GM21786 (cell line): ENCODE measurements around the gene FRAS1.
"Not testable (repeated sequence)": the region's sequence is repeated elsewhere in the genome, so short reads cannot be mapped to it uniquely, and the experiment has no call there.

Source experiments
- ATAC-seq: cut with Tn5 transposase; IDR thresholded peaks from one replicate; pipeline ENCODE4 v1.9.1; 2021; ENCODE audit not compliant: unreplicated experiment

Gene FRAS1

DNA sequence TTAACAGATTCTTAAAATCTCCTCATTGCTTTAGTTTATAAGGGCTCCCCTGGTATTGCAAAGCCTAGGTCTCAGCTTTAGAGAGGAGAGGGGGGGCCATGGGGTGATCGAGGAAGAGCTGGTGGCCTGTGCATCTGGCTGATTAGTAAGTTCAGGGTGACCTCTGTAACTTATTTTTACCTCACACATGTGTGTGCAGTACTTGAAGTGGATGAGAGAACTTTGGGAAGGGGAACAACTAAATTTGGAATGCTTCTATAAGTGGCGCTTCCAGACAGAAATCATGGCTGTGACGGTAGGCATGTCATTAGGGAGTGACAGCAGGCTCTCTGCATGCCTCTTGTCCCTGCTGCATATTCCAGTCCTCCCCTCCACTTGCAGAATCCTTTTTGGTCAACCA is 41.9 kb downstream of the FRAS1 start:
- ATAC-seq: no peak

DNA sequence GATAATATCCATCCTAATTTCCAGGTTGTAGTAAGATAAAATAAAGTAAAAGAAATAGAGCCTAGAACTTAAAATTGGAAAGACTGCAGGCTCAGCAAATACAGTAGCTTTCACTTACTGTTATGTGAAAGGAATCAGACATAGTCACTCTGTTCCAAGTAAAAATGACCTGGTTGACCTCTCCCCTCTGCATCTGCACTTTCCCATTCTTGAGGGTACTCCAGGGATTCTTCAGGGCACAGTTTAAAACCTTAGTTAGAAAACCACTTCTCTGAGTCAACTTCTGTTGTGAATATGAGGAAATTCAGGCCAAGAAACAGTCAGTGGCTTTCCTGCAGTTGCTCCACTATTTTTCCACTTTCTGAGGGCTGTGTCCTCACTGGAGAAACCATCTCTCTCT is 42.9 kb downstream of the FRAS1 start:
- ATAC-seq: no peak

DNA sequence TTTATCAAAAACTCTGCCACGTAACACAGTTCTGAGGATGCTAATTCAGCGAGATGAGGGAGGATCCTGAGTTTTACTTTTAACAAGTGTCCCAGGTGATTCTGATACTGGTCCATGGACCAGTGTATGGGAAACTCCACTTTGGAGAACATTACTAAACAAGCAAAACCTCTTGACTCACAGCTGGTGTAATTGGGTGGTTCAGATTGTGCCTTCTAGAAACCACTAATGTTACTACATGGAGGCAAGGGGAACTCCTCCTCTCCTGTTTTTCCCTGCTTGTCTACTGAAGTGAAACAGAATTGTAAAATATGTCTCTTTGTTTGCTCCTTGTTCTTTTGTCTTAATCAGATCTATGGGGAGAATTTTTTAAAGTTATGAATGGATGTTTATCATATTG is 62.6 kb downstream of the FRAS1 start:
- no peak for ATAC-seq

DNA sequence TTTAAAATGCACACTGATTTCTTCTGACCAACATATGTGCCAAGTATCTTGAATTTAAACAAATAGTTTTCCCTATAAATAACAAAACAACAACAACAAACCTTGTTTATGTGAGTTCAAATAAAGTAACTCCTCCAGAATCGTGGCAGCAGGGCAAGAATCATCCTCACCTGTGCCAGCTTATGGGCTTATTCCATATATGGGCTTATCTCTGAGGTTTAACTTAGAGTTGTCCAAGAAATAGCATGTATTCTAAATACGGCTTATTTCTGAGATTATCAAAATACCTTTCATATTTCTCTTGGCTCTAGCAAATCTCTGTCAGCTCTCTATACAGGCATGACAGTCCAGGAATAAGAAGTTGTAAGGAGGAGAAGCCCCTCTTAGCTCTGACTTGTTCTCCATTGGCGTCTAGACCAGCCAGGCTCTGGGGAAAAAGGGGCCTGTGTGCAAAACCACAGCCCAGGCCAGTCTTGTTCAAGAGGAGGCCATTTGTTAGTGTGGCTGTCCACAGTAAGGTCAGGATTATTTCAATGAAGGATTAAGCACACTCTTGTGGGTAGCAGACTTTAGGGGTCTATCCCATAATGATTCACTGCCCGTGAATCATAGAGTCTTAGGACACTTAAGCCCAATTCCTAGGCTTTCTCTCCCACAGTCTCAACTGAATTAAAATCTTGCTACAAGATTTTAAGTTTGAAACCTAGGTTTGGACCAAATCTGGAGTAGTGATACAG is 63.2 kb downstream of the FRAS1 start:
- ATAC-seq: no peak

DNA sequence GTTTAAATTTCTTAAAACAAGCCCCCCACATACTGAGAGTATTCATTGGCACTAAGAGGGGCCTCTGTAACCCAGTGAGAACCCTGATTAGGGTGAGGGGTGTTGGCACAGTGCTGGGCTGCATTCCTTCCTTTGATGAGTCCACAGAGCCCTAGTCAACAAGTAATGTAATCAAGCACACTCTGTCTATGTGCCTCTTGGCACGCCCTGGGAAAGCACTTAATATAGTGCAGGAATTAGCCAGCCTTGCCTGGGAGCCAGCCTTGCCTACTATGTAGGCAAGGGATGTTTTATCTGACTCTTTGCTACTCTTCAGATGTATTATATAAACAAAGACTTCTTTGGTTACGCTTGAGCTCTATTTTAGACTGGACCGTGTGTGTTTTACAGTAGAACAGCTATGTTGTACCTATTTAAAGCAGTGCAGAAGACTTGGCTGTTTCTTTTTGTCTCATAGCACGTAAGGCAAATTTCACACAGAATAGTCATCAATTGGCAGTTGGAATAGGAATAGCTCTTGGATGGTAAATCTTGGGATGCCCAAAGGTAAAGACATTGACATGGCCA is 64.3 kb downstream of the FRAS1 start:
- no peak for ATAC-seq

DNA sequence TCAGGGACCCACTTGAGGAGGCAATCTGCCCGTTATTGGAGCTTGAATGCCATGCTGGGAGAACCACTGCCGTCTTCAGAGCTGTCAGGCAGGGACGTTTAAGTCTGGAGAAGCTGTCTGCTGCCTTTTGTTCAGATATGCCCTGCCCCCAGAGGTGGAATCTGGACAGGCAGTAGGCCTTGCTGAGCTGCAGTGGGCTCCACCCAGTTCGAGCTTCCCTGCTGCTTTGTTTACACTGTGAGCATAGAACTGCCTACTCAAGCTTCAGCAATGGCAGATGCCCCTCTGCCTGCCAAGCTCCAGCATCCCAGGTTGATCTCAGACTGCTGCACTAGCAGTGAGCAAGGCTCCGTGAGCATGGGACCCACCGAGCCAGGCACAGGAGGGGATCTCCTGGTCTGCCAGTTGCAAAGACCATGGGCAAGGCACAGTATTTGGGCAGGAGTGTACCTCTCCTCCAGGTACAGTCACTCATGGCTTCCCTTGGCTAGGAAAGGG is 68.8 kb downstream of the FRAS1 start:
- not testable (repeated sequence) for ATAC-seq

DNA sequence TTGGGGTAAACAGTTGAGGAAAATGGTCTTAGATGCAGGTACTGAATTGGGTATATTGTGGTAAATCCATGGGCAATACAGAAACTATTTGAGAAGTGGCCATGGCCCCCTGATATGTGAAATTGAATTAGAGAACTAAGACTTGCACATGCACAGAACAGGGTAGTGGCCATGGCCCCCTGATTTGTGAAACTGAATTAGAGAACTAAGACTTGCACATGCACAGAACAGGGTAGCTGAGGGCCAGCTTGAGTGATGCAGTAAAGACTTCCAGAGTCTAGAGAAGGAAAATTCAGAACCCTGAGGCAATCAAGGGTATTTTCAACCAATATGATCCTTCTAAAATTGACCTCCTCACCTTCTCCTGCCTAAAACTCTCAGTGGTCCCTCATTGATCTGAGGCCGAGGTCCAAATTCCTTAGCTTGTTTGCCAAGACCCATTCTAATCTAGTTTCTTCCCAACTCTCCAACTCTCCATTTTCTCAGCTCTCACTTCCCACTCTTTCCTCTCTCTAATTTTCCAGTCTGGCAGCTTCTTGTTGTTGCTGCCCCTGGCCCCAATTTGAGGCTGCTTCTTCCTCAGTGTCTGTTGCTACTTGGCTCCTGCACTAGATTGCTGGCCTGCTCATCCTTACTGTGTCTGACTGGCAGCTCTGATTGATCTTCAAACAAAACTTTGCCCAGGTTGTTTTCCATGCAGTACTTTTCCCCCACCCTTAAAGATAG is 72.4 kb downstream of the FRAS1 start:
- no peak for ATAC-seq

DNA sequence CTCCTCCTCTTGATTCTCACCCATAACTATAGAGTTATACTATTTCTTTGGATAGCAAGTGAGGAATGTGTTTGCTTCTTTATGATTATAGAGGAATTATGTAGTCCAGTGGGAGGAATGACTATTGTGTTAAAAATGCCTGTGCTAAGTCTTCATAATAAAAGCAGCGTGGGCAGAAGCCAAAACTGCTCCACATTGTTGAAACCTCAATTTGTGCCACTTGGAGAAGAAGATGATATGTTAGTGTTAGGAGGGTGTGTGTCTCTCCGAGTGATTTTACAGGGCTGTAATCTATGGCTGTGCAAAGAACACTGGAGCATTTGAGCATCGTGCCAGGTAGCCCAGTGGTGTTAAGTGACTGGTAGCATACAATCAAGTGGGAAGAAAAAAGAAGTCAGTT is 74.3 kb downstream of the FRAS1 start:
- no peak for ATAC-seq

DNA sequence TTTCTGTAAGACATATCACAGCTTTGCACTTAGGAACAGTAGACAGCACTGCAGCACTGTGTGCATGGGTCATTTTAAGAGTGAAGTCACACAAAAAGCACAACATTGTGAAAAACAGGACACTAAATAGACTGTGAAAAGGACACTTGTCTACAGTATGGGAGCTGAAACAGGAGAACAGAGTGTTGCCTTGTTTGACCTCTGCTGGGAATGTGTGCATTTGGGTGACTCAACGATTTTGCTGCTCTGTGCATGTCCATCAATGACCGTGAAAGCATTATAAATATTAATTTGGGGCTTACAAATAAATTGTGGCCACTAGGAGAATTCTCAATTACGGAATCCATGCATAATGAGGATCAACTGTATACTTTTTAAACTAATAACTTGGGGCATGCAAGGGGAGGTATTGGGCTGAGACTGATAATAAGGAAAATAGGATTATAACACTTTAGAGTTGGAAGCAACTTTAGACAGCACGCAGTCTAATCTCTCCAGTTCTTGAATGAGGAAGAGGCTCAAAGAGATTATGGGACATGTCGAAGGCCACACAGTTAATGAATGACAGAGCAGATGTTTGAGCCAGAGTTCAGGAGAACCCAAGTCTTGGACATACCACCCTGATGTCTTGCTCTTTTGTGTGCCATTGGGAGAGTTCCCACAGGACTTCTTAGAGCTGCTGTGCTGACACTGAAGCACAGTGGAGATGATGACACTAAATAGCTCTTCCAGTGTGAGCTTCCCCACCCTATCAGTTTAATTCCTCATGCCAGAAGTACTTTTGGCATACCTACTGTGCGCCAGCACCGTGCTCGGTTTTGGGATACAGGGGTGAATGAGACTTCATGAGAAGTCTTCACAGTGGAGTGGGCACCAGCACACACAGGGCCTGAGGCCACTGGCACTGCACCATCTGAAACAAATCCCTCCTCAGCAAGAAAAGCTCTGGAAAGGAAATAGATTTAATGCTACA is 79.3 kb downstream of the FRAS1 start:
- no peak for ATAC-seq

DNA sequence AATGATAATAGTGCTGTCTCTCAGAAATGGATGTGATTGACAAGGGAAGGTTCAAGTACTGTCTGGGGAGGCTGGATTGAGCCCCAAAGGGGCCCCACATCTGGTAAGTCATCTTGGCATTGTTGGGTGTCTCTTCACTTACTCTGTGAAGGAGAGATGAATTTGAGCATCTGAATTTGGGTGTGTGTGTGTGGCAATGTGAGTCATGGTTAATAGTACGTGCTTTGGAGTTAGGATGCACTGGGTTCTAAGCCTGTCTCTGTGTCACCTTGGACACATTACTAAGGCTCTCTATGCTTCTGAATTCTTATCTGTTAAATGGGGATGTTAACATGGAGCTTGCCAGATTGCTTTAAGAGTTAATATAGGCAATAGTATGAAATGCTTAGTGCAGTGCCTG is 80.4 kb downstream of the FRAS1 start:
- no peak for ATAC-seq

DNA sequence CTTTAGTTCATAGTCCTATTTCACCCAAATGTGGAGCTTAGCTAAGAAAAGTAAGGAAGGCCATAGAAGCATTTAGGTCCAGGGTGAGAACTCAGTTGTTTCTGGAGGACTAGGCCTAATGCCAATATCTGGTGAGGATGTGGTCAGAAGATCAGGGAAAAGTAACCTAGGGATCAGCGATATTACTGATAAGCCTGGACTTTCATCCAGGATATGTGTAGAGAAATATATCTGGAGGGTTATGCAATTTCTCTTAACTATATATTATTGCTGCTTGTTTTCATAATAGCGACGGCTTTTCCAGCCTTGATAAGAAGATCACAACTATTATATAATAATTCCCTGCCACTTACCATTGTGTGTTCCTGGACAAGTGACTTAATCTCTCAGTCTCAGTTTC is 81.1 kb downstream of the FRAS1 start:
- no peak for ATAC-seq

DNA sequence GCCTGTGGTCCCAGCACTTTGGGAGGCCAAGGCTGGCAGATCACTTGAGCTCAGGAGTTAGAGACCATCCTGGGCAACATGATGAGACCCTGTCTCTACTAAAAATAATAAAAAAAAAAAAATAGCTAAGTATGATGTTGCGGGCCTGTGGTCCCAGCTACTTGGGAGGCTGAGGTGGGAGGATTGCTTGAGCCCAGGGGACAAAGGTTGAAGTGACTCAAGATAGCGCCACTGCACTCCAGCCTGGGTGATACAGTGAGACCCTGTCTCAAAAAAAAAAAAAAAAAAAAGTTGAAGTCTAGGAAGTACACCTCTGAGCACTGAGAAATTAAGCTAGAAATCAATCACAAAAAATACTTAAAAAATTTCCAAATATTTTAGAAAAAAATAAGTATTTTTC is 86.5 kb downstream of the FRAS1 start:
- ATAC-seq: no peak

DNA sequence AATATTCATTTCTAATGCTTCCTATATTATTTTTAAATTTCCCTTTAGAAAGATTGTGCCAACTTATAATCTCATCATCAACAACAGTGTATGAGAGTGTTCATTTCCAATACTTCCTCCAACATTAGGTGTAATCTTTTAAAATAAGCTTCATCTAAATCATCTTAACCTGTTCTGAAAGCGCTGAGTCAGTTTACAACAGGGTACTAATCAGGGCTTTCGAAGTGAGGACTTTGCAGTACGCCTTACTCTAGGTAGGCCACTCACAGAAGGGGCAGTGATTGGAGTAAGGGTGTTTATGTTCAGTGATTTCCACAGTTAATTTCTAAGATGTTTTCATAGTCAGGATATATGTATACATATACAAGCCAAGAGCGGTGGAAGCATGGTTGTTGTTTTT is 87.9 kb downstream of the FRAS1 start:
- no peak for ATAC-seq

DNA sequence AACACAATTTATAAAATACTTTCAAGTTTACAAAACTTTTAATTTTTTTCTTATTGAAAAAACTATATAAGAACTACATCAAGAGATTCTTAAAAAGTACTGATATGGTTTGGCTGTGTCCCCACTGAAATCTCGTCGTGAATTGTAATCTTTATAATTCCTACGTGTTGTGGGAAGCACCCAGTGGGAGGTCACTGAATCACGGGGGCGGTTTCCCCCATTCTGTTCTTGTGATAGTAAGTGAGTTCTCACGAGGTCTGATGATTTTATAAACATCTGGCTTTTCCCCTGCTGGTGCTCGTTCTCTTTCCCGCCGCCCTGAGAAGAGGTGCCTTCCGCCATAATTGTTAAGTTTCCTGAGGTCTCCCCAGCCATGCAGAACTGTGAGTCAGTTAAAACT is 88.5 kb downstream of the FRAS1 start:
- ATAC-seq: no peak

DNA sequence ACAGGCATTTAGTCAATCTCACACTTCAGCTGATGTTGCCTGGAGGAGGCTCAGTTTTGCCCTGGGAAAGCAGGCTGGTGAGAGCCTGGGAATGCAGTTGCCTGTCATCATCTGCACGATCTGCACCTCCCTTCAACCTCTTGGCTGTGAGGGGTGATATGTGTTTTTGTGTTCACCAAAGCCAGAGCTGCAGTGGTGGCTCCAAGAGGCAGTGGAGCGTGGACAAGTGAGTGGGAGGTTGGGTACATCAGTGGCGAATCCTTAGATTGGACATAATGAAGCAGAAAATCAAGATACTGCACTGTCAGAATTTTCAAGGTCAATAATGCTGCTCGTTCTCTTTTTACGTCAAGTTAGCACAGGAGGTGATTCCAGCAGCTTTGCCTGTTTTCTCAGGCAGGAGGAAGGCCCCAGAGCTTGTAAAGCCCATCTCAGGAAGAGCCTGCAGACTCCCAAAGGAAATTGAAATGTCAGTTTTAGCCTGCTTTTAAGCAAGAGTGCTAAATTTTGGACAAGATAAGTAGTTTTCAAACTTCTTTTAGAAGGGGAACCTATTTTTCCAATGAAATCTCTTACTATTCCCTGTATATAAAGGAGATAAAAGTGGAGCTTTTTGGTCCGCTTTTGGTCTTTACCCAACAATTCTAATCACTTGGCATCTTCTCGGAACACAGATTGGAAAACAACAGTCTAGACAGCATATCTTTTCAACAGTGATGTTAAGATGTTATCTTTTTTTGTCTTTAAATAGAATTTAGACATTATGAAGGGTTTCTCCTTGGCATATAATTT is 92.8 kb downstream of the FRAS1 start:
- no peak for ATAC-seq

DNA sequence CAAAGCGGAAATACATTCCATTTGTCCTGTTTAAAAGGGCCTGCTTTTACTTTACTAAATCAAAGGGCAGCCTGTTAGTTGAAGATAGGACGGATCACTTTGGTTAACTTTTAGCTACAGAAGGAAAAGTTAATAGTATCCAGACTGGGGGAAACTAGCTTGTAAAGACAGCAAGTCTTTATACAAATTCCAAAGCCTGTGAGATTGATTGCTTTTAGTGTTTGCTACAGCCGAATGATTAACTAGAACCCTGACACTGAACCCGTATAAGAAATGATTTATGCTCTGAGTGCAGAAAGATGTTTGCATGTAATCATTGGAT is 93.4 kb downstream of the FRAS1 start:
- no peak for ATAC-seq

DNA sequence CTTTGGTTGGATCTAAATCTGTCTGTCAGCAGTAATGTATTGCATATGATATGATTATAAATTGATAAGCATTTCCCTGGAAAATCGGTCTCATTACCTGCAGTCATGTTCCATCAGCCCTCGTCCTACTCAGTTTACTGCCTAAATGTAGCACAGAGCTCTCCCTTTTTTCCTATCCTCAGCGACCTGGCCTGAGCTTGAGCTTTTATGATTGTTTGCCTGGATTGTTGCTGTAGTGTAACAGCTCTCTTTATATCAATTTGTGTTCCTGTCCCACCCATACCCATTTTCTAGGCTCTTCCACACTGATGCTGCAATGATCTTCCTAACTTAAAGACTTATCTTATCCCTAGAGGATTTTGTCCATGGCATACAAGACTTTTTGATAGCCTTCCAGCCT is 95.7 kb downstream of the FRAS1 start:
- ATAC-seq: no peak

DNA sequence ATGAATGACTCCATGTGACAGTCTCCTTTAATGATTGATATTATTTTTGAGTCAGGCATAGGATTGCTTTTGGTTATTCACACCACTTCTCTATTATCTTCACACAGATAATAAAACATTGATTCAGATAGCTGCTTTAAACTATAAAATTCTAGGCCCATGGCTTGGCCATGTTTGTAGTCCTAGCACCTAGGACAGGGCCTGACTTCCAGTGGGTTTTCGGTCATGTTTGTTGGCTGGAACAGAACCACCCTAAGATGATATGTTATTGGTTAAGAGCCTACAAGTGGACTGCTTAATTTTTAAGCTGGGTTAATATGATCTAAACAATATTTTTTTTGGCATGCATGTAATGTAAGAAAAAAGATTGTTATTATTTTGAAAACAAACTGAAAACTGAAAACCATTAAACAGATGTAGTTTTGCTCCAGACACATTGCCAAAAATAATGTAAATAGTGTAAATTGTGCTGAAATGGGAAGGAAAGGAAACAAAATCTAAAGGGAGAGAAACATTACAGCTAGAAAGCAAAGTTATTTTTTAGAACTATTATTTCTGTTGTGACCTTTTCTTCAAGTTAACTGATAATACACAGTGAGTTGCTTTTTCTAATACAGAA is 98.0 kb downstream of the FRAS1 start:
- ATAC-seq: no peak

DNA sequence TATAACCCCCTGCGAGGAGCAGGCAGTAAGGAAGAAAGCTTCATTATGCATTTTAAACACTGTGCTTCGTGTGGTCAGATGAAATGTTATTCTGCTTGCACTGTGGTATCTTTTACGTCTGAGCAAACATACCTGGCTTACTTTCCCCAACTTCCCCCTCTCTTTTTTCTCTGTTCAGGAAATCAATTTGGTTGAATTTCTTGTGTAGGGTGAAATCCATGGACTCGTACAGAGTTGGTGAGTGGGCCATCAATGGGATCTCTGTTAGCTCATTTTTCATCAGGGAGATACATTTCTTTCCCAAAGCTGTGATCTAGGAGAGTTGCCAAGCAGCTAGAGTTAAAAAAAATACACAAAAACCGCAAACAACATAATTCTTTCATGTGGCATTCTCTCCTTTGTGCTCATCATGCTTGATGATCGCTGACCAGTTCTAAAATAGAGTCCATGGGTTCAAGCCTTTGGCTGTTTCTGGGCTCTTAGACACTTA is 98.5 kb downstream of the FRAS1 start:
- ATAC-seq: no peak

DNA sequence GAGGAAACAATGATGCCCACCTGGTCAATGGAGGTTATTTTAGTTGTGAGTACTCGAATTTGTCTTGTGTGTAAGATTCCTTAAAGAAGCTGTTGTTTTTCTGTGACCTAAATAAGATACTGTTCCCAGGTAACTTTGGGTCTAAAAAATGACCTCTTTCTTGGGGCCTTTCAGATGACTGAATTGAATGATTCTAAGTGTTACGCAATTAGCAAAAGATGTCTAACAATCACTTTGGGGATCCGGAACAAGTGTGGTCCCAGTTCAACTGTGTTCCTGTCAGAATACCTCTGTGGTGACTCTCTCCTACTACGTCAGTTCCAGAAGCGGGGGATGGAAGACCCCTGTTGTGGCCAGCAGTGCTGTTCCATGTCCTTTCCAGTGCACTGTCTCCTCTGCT is 99.4 kb downstream of the FRAS1 start:
- ATAC-seq: no peak
